GM18867 (cell line): ENCODE results near the gene CSTF1.

Source experiments
- ATAC-seq: cut with Tn5 transposase; IDR thresholded peaks from one replicate; pipeline ENCODE4 v1.9.1; 2021; ENCODE audit warnings: mild to moderate bottlenecking, moderate library complexity; ENCODE audit not compliant: unreplicated experiment

The CSTF1 gene

DNA sequence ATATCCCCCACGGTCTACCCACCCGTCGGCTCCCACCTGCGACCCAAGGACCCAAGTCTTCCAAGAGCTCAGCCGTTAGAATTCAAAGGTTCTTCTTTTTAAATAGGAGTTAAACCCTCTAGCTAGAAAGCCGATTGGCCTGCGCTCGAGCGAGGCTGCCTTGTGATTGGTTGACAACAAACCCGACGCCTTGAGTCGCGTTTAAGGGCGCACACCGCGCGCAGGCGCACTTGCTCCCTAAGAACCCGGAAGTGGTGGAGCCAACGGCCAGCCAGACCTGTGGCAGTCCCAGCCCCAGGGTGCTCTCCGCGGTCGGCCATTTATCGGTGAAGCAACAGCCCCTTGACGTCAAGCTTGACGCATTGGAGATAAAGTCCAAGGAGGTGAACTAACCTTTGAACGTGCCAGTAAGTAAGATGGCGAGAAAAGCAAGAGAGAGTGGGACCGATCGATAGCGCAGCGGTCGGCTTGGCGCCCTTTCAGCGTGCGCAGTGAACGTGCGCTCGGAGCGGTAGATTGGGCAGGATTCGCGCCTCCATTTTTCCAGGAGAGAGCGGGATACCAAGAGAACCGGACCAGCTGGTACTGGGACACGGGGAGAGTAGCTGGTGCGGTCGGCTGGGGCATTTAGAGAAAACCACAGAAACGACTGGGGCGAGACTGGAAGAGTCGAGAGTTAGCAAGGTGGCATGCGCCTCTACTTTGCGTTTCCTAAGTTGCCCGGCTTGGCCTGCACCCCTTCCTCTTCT, at the start of gene CSTF1, which contains the start of gene AURKA:
Gene CSTF1, plus strand, starts transcription at position 514 of the 749 bp plus-strand sequence. CDS start 2,908 bp downstream, outside the sequence.
Gene AURKA, minus strand, starts transcription at position 84 of the 749 bp plus-strand sequence. CDS start 4,018 bp downstream, outside the sequence.
- peak; percentile 92 for ATAC-seq

DNA sequence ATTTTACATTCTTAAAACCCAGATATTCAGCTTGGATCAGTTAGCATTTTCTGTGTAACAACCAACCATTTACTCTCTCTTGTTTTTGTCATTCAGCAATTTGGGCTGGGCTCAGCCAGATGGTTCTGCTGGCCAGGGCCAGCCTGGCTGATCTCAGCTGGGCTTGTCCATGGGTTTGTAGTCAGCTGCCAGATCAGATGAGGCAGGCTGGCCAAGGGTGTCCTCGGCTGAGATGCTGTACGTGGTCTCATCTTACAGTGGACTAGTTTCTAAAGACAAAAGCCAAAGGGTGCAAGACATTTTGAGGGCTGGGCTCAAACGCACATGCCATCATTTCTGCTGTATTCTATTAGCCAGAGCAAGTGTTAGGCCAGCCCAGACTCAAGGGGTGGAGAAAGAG, 49.7 kb upstream of the CSTF1 start:
- no peak for ATAC-seq

DNA sequence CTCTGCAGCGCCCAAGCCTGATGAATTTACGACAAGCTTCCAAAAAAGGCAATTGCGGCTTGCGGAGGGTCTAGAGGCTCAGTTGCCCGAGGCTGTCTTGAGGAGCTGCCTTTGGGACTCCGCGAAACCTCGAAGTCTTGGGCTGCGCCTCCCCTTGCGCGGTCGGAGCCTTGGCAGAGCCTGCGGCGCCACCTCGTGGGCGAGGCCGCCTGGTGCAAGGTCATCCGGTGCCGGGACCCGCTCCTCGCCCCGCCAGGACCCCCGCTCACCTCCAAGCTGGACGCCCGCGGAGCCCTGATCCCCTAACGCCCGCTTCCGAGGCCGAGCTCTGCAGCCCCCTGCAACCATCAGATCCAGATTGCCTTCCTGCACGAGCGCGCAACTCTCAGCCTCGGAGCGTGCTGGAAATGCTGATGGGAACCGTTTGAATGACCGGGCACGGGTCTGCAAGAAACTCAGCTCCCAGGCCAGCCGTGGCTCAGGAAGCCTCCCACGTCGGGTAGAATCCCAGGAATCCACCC, 48.5 kb upstream of the CSTF1 start:
- ATAC-seq = peak; percentile 74

GRCh38 chr20:56345911-56346310, 46.5 kb upstream of the CSTF1 start:
- no peak for ATAC-seq

GRCh38 chr20:56347628-56348304, 44.7 kb upstream of the CSTF1 start:
- ATAC-seq = no peak

- ATAC-seq = no peak
Measured at GRCh38 chr20:56348305-56348693, 44.1 kb upstream of the CSTF1 start.

DNA sequence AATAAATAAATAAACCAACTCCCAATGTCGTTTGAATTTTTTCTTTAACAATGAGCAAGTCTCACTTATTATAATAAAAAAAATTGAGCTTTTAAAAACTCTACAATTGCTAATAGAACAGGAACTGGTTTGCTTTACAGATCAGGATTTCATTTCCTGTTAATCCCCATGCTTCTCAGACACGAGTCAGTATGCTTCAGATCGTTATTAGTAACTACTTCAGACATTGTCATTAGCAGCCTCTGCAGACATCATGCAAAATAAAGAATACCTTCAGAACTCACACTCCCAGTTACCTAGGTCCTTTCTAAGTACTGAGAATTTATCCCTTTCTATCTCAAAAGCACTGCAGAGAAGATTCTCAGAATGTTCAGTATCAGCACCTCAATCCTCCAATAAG, 43.7 kb upstream of the CSTF1 start:
- ATAC-seq = no peak

DNA sequence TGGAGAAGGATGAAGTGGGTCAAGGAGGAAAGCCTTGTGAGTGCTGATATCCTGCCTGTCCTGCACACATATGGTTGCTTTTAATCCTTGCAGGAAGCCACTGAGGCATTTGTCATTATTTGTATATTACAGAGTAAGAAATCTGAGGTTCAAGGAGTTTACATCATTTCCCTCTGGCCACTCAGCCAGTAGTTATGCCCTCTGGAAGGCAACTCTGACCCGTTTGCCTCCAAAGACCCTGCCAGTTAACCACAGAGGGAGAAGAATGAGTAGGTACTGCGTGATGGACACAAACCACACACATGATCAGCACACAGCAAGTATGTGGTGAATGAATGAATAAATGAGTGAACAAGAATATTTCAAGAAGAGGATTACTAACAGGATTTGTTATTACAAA, 41.6 kb upstream of the CSTF1 start:
- no peak for ATAC-seq

GRCh38 chr20:56352345-56353055, 39.9 kb upstream of the CSTF1 start:
- ATAC-seq = no peak

GRCh38 chr20:56353356-56353755, 39.1 kb upstream of the CSTF1 start:
- no peak for ATAC-seq

DNA sequence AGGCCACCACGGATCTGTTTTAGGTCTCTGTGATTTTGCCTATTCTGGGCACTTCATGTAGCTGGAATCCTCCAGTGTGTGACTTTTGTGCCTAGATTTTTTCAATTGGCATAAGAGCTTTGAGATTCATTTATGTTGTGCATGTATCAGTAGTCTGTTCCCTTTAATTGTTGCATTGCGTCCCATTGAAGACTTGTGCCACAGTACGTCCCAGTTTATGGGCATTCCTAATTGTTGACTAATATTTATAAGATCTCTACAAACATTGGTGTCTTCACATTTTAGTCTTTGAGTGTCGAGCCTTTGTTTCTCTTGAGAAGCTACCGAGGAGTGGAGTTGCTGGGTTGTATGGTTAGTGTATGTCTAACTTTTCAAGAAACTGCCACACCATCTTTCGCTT, 34.4 kb upstream of the CSTF1 start:
- no peak for ATAC-seq

DNA sequence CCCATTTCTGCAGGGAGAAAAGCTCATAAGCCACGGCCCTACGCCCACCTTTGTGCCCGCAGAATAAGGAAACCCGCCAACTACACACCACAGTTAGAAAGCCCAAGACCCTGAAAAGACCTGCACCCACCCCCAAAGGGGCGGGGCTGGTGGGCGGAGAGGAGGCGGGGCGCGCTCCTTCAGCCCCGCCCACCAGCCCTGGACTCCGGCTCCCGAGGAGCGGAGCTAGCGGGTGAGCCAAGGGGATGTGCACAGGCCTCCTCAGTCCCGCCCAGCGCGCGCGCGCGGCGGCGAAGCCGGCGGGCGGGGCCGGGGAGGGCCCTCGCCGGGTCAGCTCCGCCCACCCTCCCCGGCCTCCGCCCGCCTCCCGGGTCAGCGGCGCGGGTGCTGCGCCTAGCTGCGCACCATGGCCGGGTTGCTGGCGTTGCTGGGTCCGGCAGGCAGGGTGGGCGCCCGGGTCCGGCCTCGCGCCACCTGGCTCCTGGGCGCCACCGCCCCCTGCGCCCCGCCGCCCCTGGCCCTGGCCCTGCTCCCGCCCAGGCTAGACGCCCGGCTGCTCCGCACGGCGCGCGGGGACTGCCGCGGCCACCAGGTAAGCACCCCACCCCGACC, 33.7 kb upstream of the CSTF1 start, which contains the start of gene FAM210B:
Gene FAM210B, plus strand, starts transcription at position 375 of the 612 bp plus-strand sequence. Its CDS starts 32 bp downstream, at position 407.
- ATAC-seq = peak; percentile 98

DNA sequence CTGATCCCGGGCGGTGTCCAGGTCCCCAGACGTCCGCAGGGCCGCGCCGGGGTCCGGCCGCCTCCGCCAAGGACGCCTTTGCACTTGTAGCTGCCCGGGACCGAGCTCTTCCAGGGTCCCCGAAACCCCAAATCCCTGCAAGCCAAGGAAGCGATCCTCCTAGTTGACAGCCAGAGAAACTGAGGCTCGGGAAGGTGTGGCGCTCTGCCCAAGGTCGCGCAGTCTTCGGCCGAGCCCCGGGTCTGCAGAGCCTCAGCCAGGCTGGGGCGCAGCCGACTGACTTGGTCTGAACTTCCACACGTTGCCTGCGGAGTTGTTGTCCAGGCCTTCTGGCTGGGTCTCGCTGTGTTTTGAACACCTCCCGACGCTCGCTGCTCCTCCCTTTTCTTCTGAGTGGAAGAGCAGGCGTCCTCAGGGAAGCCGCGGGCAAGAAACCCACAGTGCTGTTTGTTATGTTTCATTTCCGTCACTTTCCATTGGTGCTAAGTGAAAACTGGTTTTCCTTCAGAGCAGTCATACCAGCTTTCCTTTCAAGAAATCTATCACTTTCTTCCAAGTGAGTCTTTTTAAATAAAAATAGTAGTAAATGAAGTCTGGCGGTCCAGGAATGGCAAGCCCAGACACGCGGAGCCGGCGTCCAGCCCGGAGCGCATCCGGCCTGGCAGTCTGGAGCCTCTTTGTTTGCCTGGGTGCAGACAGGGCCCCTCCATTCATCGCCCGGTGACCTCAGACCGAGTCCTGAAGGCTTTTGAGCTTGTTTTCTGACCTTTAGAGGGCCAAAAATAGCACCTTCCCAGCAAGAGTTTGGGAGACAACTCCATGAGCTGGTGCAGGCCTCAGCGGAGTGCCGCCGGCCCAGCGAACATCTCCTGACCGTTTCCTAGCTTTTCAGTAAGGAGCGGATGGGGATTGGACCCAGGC, 33.0 kb upstream of the CSTF1 start:
- peak; percentile 7 for ATAC-seq

GRCh38 chr20:56360133-56360907, 32.1 kb upstream of the CSTF1 start:
- no peak for ATAC-seq

DNA sequence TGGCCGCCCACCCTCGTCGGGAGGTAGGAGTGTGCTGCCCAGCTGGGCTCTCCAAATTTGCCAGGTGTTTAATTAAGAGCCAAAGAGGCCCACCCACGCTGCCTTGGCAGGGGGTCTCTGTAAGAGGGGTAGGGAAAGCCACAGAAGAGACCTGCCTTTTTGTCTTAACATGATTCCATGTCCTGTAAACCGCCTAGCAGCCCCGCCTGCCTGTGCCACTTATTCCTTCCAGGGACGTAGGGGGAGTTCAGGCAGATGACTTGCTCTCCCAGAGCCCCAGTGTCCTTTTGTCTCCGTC, 31.6 kb upstream of the CSTF1 start:
- no peak for ATAC-seq

- no peak for ATAC-seq
Measured at GRCh38 chr20:56361900-56362299, 30.5 kb upstream of the CSTF1 start.

GRCh38 chr20:56362833-56363413, 29.5 kb upstream of the CSTF1 start:
- no peak for ATAC-seq

DNA sequence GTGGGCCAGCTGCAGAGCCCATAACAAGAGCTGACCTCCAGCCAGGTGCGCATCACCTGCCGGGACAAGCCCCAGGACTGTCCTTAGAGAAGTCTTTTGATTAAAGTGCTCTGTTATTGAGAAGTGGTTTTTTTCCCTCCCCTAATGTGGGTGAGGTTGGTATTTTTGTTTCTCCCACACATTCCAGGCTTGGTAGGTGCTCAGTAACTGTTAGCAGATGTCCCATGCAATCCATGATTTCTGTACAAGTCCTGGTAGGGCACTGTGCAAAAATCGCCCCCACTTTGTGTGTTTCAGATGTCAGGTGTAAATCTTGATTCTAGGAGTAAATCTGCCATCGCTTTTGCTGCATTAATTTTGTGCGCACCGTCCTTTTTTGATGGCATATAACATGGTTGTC, 29.0 kb upstream of the CSTF1 start:
- ATAC-seq = no peak
